Measurements from ENCODE around the gene FMN1.

Gene FMN1

GRCh38 chr15:32831485-32831884, 363.0 kb downstream of the FMN1 start:
- TF ChIP-seq, protein P1, sequence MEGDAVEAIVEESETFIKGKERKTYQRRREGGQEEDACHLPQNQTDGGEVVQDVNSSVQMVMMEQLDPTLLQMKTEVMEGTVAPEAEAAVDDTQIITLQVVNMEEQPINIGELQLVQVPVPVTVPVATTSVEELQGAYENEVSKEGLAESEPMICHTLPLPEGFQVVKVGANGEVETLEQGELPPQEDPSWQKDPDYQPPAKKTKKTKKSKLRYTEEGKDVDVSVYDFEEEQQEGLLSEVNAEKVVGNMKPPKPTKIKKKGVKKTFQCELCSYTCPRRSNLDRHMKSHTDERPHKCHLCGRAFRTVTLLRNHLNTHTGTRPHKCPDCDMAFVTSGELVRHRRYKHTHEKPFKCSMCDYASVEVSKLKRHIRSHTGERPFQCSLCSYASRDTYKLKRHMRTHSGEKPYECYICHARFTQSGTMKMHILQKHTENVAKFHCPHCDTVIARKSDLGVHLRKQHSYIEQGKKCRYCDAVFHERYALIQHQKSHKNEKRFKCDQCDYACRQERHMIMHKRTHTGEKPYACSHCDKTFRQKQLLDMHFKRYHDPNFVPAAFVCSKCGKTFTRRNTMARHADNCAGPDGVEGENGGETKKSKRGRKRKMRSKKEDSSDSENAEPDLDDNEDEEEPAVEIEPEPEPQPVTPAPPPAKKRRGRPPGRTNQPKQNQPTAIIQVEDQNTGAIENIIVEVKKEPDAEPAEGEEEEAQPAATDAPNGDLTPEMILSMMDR (IDR thresholded peaks at IDR 0.05; ENCODE audit: unreplicated experiment in 3 of 3) = no peak
- H3K9me3 Mint-ChIP-seq = no peaks in the 10 kb centered on the region
- no peaks in the 10 kb centered on the region for H3K27me3 Mint-ChIP-seq (ENCODE audit: low read depth)
- H3K4me3 Mint-ChIP-seq = no peak overlapping the region
- H3K27ac Mint-ChIP-seq = no peak overlapping the region
- peaks cover 7% of the 10 kb centered on the region for H3K4me1 Mint-ChIP-seq
- peaks cover 4% of the 10 kb centered on the region for H3K36me3 Mint-ChIP-seq (ENCODE audit: low read depth)

DNA sequence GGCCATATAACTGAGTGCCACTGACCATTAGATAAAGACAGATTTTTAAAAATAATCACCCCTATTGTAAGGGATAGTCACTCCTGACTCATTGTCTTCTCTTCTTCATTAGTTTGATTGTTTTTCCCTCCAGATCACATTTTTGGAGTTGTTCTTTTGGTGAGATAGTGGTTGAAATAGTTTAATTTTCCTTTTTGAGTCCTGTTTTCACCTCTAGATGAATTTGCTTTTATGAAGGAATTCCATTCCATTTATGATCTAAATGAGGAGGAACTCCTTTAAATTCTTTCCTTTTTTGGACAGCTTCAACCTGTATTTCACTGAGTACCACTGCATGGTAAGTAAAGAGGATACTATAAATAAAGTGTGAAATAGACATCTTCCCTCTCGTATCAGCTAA, 364.3 kb downstream of the FMN1 start:
- H3K9me3 Mint-ChIP-seq = no peaks in the 10 kb centered on the region
- H3K4me1 Mint-ChIP-seq = peaks cover 7% of the 10 kb centered on the region
- H3K27me3 Mint-ChIP-seq (ENCODE audit: low read depth) = no peaks in the 10 kb centered on the region
- no peak overlapping the region for H3K4me3 Mint-ChIP-seq
- H3K27ac Mint-ChIP-seq = no peak overlapping the region
- TF ChIP-seq, protein P1 (IDR thresholded peaks at IDR 0.05; ENCODE audit: unreplicated experiment in 3 of 3) = no peak
- peaks cover 4% of the 10 kb centered on the region for H3K36me3 Mint-ChIP-seq (ENCODE audit: low read depth)

DNA sequence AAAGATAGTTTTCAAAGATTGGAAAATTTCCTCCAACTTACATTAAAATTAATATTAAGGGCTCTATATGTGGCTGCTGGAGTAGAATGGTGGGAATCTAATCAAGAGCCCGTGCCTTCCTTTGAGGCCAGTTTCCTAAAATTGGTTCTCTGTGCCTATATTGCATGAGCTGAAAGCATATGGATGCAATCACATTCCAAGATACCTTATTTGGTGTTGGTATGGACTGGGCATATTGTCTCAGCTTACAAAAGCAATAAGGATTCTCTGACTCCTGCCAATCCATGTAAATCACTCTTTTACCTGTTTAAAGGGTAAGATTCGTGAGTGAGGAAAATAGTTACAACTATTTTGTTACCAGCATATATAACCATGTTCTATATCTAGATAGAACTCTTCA, 365.1 kb downstream of the FMN1 start:
- H3K4me1 Mint-ChIP-seq = peaks cover 7% of the 10 kb centered on the region

DNA sequence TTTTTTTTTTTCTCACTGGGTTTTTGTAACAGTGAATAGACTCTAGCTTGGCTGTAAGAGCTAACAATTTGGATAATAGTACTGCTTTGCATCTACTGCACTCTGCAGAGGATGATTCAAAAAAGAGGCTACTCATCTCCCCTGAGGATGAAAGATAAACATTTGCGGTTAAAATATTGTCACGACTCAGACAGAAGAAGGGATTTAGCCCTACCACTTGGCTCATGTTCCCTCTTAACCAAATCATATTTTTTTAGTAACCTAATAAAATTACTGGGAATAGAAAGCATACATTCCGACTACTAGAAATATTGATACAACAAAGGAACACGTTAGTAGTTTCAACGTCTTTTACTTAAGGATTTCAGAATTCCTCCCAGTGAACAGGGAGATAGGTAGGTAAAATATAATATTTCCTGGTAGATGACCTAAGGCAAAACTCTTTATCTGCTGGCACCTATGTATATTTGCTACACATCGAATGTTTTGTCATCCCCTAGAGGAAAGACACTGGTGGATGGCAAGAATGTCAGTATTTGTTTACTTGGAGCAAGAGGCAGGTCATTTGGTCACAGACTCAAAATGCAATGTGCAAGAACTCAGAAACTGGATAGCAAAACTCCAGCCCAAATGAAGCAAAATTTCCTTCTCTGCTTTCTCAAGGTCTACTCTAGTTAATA, 365.9 kb downstream of the FMN1 start:
- Mint-ChIP-seq H3K36me3 (ENCODE audit: low read depth) (peaks cover 4% of the 10 kb centered on the region), H3K9me3 (no peaks in the 10 kb centered on the region), H3K27me3 (ENCODE audit: low read depth) (no peaks in the 10 kb centered on the region), H3K4me3 (no peak overlapping the region), H3K4me1 (peaks cover 7% of the 10 kb centered on the region), H3K27ac (no peak overlapping the region)
- TF ChIP-seq, protein P1 (IDR thresholded peaks at IDR 0.05; ENCODE audit: unreplicated experiment in 3 of 3) = no peak

More for the DNA sequence above, 365.1 kb downstream of the FMN1 start:
- Mint-ChIP-seq H3K27ac (no peak overlapping the region), H3K36me3 (ENCODE audit: low read depth) (peaks cover 4% of the 10 kb centered on the region), H3K27me3 (ENCODE audit: low read depth) (no peaks in the 10 kb centered on the region), H3K9me3 (no peaks in the 10 kb centered on the region), H3K4me3 (no peak overlapping the region)
- TF ChIP-seq, protein P1 (IDR thresholded peaks at IDR 0.05; ENCODE audit: unreplicated experiment in 3 of 3) = no peak

- TF ChIP-seq, protein P1 (IDR thresholded peaks at IDR 0.05; ENCODE audit: unreplicated experiment in 3 of 3) = no peak
- Mint-ChIP-seq H3K36me3 (ENCODE audit: low read depth) (no peaks in the 10 kb centered on the region), H3K4me3 (no peak overlapping the region), H3K27me3 (ENCODE audit: low read depth) (no peaks in the 10 kb centered on the region), H3K9me3 (no peaks in the 10 kb centered on the region), H3K27ac (no peak overlapping the region), H3K4me1 (peaks cover 7% of the 10 kb centered on the region)
Observed at GRCh38 chr15:32826685-32827084, 367.8 kb downstream of the FMN1 start.

GRCh38 chr15:32825219-32825618, 369.3 kb downstream of the FMN1 start:
- Mint-ChIP-seq H3K27ac (no peak overlapping the region), H3K4me3 (no peak overlapping the region), H3K27me3 (ENCODE audit: low read depth) (no peaks in the 10 kb centered on the region), H3K9me3 (no peaks in the 10 kb centered on the region), H3K36me3 (ENCODE audit: low read depth) (no peaks in the 10 kb centered on the region), H3K4me1 (peaks cover 7% of the 10 kb centered on the region)
- TF ChIP-seq, protein P1 (IDR thresholded peaks at IDR 0.05; ENCODE audit: unreplicated experiment in 3 of 3) = no peak

Measured in nephron (organoid).